NCI-H526 treated with DMSO at 0.1 percent for 48 hours (cell line): ENCODE results near the gene CLDN12.

ENCODE experiments used
- DNase-seq: peaks from one replicate; lab custom pipeline; 2025; lab: John Stamatoyannopoulos, UW

Gene CLDN12

DNA sequence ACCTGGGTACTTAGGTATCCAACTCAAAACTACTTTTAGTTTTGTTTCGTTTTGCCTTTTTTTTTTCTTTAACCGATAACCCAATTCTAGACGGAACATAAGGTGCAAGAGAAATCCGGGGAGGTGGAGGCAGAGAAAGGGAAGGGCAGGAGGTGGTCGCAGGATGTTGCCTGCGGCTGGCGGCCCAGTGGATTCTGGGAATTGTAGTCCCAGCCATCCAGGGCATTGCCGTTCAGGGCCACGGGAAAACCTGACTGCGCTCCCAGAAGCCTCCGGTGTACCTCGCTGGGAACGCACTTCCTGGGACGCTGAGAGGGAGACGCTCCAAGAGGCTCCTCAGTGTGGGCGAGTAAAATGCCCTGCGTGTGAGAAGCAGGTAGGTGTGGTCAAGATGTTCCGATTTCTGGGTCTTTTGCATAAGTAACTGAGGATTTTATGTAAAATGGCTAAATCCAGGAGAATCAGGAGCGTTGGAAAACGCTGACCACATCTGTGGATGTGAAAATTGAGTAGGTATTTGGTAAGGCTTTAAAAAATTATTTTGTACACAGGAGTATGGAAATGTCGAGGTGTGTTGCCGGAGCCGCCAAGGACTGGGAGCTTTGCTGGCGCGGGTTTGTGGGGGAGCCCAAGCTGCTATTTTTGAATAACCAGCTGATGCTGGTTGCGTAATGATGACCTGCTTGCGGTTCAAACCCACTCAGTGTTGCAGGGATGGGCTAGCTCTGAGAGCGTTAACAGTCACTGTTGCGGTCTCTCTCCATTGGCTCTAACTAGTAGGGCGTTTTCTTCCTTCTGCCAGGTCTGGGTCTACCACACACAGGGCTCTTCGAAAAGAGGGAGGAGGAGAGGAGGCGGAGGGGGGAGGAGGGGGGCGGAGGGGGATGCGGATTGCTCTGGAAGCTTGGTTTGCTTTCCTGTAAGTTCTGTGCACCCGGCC is at the start of gene CLDN12:
CLDN12 (plus strand) TSS at position 288 of the 940 bp plus-strand sequence. CDS start 9,216 bp downstream, outside the sequence.
- peak; percentile 91 for DNase-seq

DNA sequence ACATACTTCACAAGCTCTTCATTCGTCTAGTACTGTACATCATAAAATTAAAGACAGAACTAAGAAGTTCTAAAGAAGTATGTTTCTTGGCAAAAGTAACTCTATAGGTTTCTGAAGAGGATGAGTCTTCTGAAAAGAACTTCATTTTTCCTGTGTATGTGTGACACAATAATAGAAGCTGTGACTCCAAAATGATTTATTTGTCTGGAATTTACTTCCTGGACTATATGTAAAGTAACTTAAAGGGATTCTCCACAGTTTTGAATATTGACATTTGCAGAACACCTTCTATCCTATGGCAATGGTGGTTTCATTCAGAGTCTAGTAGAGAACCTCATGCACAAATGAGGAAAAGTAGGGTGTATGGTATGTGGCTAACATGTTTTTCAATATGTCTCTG is 19.8 kb upstream of the CLDN12 start:
- DNase-seq, result no peak

DNA sequence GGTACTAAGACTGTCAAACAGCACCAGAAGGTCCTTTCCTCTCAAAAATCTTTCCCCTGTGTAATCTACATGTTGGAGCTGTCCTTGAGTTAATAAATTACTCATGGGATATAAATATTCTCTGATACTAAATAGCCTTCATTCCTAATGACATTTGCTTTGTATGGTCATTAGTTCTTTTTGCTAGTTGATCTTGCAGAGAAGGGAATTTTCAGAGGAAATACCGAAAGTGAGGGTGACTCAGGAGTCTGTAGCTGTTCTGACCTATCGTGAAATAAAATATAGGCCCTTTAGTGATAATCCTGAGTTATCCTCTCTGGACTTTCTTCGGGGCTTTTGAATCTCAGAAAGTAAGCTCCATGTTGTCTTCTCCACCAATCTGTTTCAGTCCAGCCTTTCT is 19.4 kb upstream of the CLDN12 start:
- DNase-seq, result no peak

DNA sequence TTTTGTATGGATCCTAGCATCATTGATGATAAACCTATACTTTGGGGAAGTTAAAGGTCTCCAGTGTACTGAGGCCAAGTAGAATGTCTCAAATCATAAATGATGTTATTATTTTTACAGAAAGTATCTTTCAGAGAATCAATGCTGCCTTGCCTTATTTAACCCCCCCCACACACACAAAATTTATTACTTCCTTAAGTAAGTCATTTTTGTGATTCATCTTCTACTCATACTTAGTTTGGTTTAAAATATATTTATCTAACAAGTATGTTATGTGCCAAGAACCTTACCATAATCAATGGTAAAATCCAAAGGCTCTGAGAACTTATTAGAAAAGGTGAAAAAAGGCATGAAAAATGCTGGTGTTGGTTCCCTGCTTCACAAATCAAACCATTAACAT is 18.8 kb upstream of the CLDN12 start:
- DNase-seq, result no peak

DNA sequence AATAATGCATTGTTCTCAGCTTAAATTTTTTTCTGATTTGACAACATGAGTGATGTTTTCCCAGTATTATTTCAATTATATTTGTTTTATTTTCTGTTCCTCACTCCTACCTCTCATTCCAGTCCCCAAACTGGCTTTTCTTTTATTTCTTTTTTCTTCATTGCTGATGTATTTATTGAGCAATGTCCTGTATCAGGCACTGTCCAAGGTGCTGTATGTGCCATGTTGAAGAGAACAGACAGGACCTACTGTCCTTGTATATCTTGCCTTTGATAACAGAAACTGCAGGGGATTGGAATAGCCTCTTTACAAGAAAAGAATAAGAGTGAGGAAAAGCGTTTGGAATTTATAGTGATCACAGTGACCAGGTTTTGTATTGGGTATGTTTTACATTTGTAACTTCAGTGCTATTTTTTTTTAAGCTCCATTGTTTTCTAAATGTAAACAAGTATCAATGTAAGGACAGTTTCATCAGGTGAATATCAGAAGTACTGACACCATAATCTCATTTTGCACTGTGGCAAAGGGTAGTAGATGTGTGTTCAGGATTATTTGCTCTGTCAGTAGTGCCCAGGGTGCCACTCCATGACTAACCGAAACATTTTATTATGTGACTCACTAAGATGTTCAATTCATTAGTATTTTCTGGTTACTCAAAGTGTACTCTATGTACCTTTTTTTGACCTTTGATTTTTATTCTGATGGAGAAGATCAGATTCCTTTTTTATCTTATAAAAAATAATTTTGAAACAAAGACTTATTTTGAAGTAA is 15.6 kb upstream of the CLDN12 start:
- DNase-seq, result no peak

DNA sequence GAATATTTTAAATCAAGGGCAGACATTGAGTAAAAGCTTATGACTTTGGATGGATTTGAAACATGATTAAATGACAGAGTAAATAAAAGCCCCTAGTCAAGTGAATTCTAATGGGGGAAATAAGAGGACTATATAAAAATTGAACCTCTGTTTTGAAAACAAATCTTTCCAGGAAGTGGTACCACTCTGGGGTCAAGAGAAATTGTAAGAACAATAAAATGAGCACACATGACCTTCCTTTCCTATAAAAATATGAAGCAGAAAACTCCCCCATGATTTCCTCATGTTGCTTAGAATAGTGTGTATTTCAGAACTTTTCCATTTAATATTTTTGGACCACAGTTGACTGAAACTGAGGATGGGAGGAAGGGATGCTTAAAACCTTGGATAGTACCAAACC is 12.3 kb upstream of the CLDN12 start:
- no peak for DNase-seq

DNA sequence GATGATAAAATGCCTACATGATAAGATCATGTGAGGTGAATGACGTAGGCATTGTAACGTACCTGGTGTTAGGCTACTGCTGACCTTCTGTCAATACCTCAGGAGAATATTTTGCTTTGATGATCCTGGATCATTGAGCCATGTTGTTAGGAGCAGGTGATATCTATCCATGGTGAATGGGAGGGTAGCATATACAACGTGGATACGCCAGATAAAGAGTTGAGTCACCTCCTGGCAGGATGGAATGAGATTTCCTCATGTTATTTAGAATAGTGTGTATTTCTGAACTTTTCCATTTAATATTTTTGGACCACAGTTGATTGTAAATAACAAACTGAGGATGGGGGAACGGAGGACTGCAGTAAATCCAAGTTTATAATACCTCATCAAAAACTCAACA is 11.8 kb upstream of the CLDN12 start:
- DNase-seq, result no peak

DNA sequence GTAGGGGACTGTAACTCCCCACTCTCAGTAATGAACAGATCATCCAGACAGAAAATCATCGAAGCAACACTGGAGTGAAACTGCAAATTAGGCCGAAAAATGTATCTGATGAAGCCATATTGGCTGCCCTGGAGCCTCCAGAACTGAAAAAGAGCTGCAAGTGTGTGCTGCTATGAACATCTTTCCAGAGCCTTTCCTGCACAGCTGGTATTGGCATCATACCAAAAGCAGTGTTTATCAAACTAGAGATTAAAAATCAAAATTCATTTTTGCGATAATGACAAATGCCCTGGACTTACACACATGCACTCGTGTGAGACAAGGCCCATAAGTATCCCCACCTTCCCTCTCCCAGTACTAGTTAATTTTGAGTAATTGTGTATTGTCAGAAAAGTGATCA is 6.8 kb upstream of the CLDN12 start:
- no peak for DNase-seq

DNA sequence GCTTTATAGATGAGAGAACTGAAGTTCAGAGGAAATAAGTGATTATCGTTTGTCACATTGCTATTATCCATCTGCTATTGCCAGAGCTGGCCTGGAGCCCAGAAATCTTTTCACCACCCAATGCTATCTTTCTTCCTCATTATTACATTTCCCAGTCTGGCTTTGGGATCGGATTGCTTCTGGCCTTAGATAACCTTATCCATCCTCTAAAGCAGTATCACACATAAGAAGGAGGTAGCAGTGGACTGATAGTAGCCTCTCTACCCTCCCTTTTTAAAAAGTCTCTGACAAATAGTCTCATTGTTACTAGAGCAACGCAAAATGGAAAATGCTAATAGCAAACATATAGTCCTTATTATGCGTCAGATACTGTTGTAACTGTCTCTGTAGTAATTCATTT is 1.3 kb upstream of the CLDN12 start:
- no peak for DNase-seq

DNA sequence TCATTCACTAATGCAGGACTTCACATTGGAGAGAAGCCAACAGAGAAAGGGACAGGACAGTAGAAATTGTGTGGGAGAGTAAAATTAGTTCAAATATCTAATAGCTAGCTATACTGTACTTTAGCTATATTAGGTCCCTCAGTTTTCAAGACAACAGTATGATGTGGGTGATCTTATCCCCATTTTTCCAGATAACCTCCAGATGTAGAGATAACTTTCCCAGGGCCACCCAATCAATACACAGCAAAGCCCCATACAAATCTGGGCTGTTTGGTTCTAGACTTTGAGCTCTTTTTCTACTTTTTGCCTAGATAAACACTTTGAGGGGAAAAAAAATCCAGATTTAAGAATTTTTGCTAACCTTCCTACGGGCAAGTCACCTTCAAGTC is 482 bp upstream of the CLDN12 start:
- DNase-seq, result no peak

DNA sequence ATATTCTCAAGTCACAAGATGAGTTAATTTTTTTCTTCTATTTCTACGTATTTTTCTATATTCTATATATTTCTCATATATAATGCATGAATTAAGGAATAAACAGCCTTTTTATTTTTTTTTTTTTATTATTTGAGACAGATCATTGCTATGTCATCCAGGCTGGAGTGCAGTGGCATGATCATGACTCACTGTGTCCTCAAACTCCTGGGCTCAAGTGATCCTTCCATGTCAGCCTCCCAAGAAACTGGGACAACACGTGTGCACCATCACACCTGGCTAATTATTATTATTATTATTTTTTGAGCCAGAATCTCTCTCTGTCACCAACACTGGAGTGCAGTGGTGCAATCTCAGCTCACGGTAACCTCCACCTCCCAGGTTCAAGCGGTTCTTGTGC is 1.5 kb downstream of the CLDN12 start:
- no peak for DNase-seq

DNA sequence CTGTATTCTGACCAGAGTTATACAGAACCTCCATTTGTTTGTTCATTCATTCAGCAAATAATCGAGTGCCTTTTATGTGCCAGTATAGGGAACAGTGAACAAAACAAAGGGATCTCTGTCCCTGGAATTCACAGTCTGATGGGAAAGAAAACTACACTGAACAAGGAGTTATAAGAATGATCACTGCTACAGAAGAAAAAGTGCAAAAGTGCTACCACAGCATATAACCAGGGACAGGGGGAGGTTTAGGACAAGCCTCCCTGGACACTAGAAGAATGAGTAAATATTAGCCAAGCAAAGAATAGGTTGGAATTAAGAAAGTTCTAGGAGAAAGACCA is 4.2 kb downstream of the CLDN12 start:
- DNase-seq, result no peak

DNA sequence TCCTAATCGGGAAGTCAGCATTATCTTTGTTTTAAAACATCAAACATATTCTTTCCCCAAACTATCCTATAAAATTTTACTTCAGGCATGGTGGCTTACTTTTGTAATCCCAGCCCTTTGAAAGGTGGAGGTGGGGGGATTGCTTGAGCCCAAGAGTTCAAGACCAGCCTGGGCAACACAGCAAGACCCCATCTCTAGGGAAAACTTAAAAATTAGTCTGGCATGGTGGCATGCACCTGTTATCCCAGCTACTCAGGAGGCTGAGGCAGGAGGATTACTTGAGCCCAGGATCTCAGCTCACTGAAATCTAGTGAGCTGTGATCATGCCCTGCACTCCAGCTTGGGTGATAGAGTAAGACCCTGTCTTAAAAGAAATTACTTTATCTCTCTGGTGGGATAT is 4.9 kb downstream of the CLDN12 start:
- no peak for DNase-seq

DNA sequence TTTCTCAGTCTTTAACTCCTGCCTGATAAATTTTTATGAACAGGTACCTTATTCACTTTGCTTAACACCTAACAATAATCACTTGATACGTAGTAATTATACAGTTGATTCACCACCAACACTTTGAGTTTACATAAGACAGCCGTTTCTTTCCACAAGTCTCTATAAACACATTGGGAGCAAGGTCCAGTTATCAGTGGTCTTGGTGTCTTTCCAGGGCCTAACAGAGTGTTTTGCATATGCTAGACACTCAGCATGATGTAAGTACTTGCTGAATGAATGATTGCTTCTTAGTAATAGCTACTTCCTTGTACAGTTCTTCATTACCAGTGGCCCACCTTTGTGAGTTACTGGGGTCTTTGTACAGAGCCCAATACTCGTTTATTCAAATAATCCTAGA is 6.4 kb downstream of the CLDN12 start:
- DNase-seq, result no peak

DNA sequence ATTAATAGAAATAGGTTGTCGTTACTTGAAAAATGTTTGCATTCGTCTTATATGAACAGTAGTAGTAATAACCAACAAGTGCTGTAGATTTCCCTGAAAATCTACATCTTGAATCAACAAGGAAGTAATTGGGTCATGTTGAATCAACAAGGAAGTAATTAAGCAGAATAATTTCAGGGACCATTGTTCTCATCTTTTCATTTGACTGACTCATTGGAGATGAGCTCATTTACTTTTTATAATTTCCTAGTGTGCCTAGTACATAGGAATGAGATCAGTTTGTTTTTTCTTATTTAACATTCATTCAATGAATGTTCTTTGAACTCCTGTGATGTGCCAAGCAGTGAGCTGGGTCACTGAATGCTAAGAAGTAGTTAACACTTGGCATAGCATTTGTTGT is 8.2 kb downstream of the CLDN12 start:
- no peak for DNase-seq

DNA sequence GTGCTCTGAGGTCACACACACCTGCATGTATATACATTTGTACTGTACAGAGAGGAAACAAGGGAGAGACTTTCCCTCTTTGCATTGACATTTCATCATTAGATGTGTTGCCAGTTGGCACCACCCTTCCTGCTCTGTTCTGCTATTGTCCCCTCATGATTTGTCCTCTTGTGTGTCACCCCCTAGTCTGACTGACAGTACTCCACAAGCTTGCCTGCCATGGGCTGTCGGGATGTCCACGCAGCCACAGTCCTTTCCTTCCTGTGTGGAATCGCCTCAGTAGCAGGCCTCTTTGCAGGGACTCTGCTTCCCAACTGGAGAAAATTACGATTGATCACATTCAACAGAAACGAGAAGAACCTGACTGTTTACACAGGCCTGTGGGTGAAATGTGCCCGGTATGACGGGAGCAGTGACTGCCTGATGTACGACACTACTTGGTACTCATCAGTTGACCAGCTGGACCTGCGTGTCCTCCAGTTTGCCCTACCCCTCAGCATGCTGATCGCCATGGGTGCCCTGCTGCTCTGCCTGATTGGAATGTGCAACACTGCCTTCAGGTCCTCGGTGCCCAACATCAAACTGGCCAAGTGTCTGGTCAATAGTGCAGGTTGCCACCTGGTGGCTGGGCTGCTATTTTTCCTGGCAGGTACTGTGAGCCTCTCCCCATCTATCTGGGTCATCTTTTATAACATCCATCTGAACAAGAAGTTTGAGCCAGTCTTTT is 9.4 kb downstream of the CLDN12 start:
- peak; percentile 34 for DNase-seq

DNA sequence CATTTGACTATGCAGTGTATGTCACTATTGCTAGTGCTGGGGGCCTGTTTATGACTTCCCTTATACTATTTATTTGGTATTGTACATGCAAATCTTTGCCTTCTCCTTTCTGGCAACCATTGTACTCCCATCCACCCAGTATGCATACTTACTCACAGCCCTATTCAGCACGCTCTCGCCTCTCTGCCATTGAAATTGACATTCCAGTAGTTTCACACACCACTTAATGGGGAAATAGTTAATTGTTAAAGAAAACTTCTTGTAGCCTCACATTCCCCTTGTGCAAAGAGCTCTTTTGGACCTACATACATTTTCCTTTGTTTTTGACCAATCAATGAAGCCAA is 9.9 kb downstream of the CLDN12 start:
- DNase-seq, result no peak

DNA sequence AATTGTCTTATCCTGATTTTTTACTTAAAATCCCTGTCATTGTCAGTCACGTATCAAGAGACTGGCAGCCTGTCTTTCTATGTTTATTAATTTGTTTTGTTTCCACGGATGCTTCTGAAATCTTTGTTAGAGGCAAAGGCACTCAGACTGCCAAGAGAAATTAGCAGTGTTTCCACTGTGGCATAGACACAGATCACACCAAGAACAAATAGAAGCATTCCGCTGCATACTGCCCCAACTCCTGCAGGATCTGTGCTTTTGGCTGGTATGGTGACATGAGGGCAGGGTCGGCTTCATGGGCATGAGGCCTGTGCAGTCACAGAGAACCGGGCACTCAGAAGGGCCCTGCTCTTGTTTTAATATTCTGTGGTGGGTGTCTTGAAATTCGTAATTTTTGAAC is 18.4 kb downstream of the CLDN12 start:
- DNase-seq, result no peak

DNA sequence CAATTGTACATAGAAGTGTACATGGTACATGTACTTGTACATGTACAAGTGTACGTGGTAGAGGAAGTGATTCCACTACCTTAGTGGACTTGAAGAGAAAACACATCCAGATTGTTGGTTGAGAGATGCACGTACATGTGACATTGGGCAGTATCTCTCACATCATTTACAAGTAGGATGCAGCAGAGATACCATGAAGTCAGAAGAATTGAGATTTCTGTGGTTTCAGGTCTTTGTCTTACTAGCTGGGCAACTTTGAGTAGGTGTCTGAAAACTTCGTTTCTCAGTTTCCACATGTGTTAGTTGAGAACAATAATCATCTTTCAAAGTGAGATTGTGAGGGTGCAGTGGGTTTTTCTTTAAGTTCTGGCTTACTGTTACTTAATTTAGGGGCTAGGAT is 21.5 kb downstream of the CLDN12 start:
- no peak for DNase-seq

DNA sequence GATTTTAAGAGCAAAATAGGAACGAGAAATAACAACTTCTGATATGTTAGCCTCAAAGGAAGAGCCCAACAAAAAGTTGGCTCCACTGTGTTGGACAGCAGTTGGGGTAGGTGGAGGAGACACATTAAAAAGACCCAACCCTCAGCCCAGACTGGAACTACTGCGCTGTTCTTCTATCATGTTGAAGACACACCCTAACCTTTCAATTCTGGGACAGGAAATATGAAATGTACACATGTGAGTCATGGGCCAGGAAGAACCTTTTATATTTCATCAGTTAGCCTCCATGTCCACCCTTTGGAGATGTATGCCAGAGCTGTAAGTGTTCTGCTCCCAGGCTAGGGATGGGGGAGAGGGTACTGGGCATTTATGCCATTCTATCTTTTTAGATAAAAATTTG is 22.1 kb downstream of the CLDN12 start:
- DNase-seq, result no peak

DNA sequence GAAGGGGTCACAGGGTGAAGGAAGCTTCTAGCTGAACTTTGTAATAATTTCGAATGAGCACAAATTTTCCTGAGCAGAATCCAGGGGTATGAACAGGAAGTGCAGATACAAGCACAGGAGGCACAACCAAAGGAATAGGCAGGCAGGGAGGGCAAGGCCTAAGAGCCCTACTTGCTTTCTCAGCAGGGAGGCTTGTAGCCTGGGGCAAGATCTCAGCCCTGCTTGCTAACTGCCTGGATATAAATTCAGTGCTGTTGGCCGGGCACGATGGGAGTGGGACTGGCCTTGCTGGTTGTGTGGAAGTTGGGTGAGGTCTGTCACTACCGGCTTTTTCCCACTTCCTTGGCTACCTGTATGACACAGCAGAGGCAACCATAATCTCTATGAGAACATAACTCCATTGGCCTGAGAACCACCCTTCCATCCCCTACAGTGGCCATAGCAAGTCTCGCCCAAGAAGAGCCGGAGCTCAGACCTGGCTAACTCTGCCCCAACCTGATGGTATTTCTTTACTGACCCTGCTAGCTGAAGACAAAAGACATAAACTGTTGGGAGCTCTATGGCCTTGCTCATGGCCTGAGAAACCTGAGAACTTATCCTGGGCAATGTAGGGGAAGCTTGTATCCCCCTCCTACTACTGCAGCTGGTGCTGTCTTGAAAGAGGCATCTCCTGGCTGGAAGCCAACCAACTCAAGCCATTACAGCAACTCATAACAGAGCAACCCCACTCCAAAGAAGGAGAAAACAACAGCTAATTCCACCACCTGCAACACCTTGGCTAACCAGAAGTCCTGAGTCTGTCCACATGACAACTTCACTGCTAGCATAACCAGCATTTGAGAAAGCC is 27.6 kb downstream of the CLDN12 start:
- no peak for DNase-seq

DNA sequence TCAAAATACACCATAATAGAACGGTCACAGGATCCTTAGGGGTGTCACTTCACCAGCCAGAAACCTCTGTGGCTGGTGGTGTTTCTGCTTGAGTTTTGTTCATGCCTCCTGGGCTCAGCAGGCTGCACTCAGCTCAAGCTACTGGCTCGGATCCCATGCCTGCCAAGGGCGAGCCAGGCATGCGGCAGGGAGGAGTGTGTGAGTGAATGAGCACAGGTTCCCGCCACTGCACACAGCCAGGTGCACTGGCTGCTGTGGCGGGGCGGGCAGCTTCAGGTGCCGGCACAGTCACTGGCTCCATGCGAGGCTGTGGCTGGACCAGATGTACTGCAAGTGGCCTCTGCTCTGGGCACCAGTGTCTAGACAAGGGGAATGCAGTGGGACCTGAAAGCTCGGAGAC is 29.5 kb downstream of the CLDN12 start:
- no peak for DNase-seq
